SK-N-SH (cell line): Measurements from ENCODE around the gene LRP2BP. TPM values are rescaled to one million over a fixed set of nuclear protein-coding genes. Genes with fewer than 3 reads are reported as not detected.

Source experiments
- CTCF ChIA-PET: fragments of 300-600, 350-600 bp; formaldehyde crosslinking; extraction: SDS; loops from one replicate; lab custom pipeline; 2021; lab: Yijun Ruan, JAX
- POLR2A ChIA-PET: fragments of 350-600 bp; sonication (Branson Sonifier 250); formaldehyde crosslinking; extraction: SDS; loops from one replicate; lab custom pipeline; 2020; ENCODE audit warnings: antibody characterized with exemption, inconsistent platforms; lab: Yijun Ruan, JAX
- DNase-seq: peaks from one replicate; pipeline ENCODE4 v3.0.0; 2012
- H2AFZ ChIP-seq: fragments of 200-600 bp; sonication (generic); 2 replicates; pipeline ENCODE4 v1.8.1; 2016; ENCODE audit warnings: antibody characterized with exemption, mild to moderate bottlenecking, low read depth
- H3F3A ChIP-seq: fragments of 200-600 bp; sonication (generic); replicated peaks from 2 replicates; pipeline ENCODE3; 2016; ENCODE audit warnings: antibody characterized with exemption, mild to moderate bottlenecking; ENCODE audit not compliant: insufficient read depth
- H3K27ac ChIP-seq, 2 experiments: fragments of 200-500 bp in 1 of 2; fragments of 200-600 bp in 1 of 2; sonication (Bioruptor generic) in 1 of 2; sonication (generic), shearing (Covaris generic) in 1 of 2; 2 replicates each; pipeline versions ENCODE4 v1.5.1 to v1.6.1; 2014 to 2016; ENCODE audit warnings: low read depth in 2 of 2, inconsistent platforms in 1 of 2, low read length in 1 of 2, mild to moderate bottlenecking in 1 of 2, mixed read lengths in 1 of 2
- H3K27me3 ChIP-seq: fragments of 200-600 bp; sonication (generic), shearing (Covaris generic); 2 replicates; pipeline ENCODE4 v1.6.1; 2016; ENCODE audit warnings: mixed run types; ENCODE audit not compliant: insufficient read depth
- H3K36me3 ChIP-seq, 2 experiments: fragments of 200-500 bp in 1 of 2; fragments of 200-600 bp in 1 of 2; sonication (Bioruptor generic) in 1 of 2; sonication (generic) in 1 of 2; replicated peaks in 1 of 2; 2 replicates each; pipeline versions ENCODE3 to v1.5.1; 2014 to 2016; ENCODE audit warnings: low read length in 1 of 2, mild to moderate bottlenecking in 1 of 2; ENCODE audit not compliant: insufficient read depth in 2 of 2, control insufficient read depth in 1 of 2
- H3K4me1 ChIP-seq, 2 experiments: fragments of 200-500 bp in 1 of 2; fragments of 200-600 bp in 1 of 2; sonication (Bioruptor generic) in 1 of 2; sonication (generic), shearing (Covaris generic) in 1 of 2; 2 replicates each; pipeline versions ENCODE4 v1.5.1 to v1.6.1; 2014 to 2016; ENCODE audit warnings: low read depth in 1 of 2, low read length in 1 of 2, mixed run types in 1 of 2; ENCODE audit not compliant: insufficient read depth in 2 of 2, control insufficient read depth in 1 of 2
- H3K4me2 ChIP-seq: fragments of 200-600 bp; sonication (generic), shearing (Covaris generic); 2 replicates; pipeline ENCODE4 v1.6.1; 2017; ENCODE audit warnings: mixed run types
- H3K4me3 ChIP-seq, 2 experiments: fragments of 200-500 bp in 1 of 2; fragments of 200-600 bp in 1 of 2; sonication (Bioruptor generic) in 1 of 2; sonication (generic), shearing (Covaris generic) in 1 of 2; 2 replicates each; pipeline versions ENCODE4 v1.5.1 to v1.8.1; 2014 to 2016; ENCODE audit warnings: low read depth in 2 of 2, inconsistent platforms in 1 of 2, low read length in 1 of 2, mild to moderate bottlenecking in 1 of 2, mixed read lengths in 1 of 2, moderate library complexity in 1 of 2
- H3K79me2 ChIP-seq: fragments of 200-600 bp; sonication (generic); 2 replicates; pipeline ENCODE4 v1.8.1; 2017; ENCODE audit warnings: mild to moderate bottlenecking; ENCODE audit not compliant: insufficient read depth
- H3K9ac ChIP-seq: fragments of 200-600 bp; sonication (generic); 2 replicates; pipeline ENCODE4 v1.6.1; 2017; ENCODE audit warnings: mixed run types
- H3K9me2 ChIP-seq: fragments of 200-600 bp; sonication (generic); 2 replicates; pipeline ENCODE4 v1.6.1; 2017; ENCODE audit warnings: mixed run types
- H3K9me3 ChIP-seq: fragments of 200-600 bp; sonication (generic); 2 replicates; pipeline ENCODE4 v1.6.1; 2017; ENCODE audit warnings: mixed run types, mild to moderate bottlenecking, moderate library complexity
- H4K20me1 ChIP-seq: fragments of 200-600 bp; sonication (generic); 2 replicates; pipeline ENCODE4 v1.6.1; 2017; ENCODE audit warnings: mild to moderate bottlenecking, mixed run types; ENCODE audit not compliant: insufficient read depth
- ELF1 ChIP-seq: IDR thresholded peaks from 2 replicates; pipeline ENCODE4 v1.4.0; 2012
- EZH2phosphoT487 ChIP-seq: fragments of 200-600 bp; sonication (generic); IDR thresholded peaks from 2 replicates; pipeline ENCODE4 v1.6.1; 2017; ENCODE audit warnings: low read depth, mixed run types, mild to moderate bottlenecking, antibody characterized with exemption, moderate library complexity, borderline replicate concordance
- FOSL2 ChIP-seq: IDR thresholded peaks from 2 replicates; pipeline ENCODE4 v1.4.0; 2012; ENCODE audit warnings: low read depth, mild to moderate bottlenecking, moderate library complexity, borderline replicate concordance
- FOXJ3 ChIP-seq: sonication (generic); formaldehyde crosslinking; IDR thresholded peaks from 2 replicates; pipeline ENCODE4 v1.5.1; 2020; ENCODE audit warnings: mild to moderate bottlenecking, missing genetic modification reagents
- GABPA ChIP-seq: IDR thresholded peaks from 2 replicates; pipeline ENCODE4 v1.4.0; 2012; ENCODE audit warnings: low read depth, mild to moderate bottlenecking
- IRF3 ChIP-seq: fragments of 150-350 bp; IDR thresholded peaks from 2 replicates; pipeline ENCODE4 v1.6.1; 2016; ENCODE audit warnings: mild to moderate bottlenecking, low read depth, low read length
- NRF1 ChIP-seq: IDR thresholded peaks from 2 replicates; pipeline ENCODE4 v1.6.1; 2012; ENCODE audit warnings: low read depth, mild to moderate bottlenecking, low read length
- POLR2AphosphoS5 ChIP-seq: IDR thresholded peaks from 2 replicates; pipeline ENCODE4 v1.6.1; 2012; ENCODE audit warnings: low read depth, low read length
- RCOR1 ChIP-seq: fragments of 150-350 bp; IDR thresholded peaks from 2 replicates; pipeline ENCODE4 v1.6.1; 2017; ENCODE audit warnings: antibody characterized with exemption, low read length
- RFX5 ChIP-seq: IDR thresholded peaks from 2 replicates; pipeline ENCODE4 v1.6.1; 2012; ENCODE audit warnings: mild to moderate bottlenecking, improper control_type of control experiment, low read length
- SIN3A ChIP-seq: IDR thresholded peaks from 2 replicates; pipeline ENCODE4 v1.6.1; 2012; ENCODE audit warnings: low read depth, mild to moderate bottlenecking, low read length, moderate library complexity, borderline replicate concordance
- TCF12 ChIP-seq: IDR thresholded peaks from 2 replicates; pipeline ENCODE4 v1.4.0; 2012
- TEAD4 ChIP-seq: IDR thresholded peaks from 2 replicates; pipeline ENCODE4 v1.4.0; 2012; ENCODE audit warnings: mild to moderate bottlenecking, borderline replicate concordance; ENCODE audit not compliant: insufficient read depth
- USF2 ChIP-seq: fragments of 150-350 bp; IDR thresholded peaks from 2 replicates; pipeline ENCODE4 v1.6.1; 2017; ENCODE audit warnings: antibody characterized with exemption, low read length, low read depth, borderline replicate concordance
- YY1 ChIP-seq: IDR thresholded peaks from 2 replicates; pipeline ENCODE4 v1.4.0; 2012; ENCODE audit warnings: low read depth, mild to moderate bottlenecking
- ZBTB33 ChIP-seq: IDR thresholded peaks from 2 replicates; pipeline ENCODE4 v1.4.0; 2012; ENCODE audit warnings: low read depth, borderline replicate concordance
- WGBS: methylation state at CpG from one replicate; pipeline ENCODE4 v1.1.6; 2017; ENCODE audit warnings: low lambda C conversion rate; 5-methylcytosine and 5-hydroxymethylcytosine counted together
- polyA plus RNA-seq, 3 experiments: library from polyadenylated mRNA; depleted of rRNA; stranded (reverse); fragments of >200 nt; gene quantifications; 2 replicates each; pipeline ENCODE4 v1.2.3, GENCODE V29; 2012
- TF ChIP-seq, protein P1 (sequence below): IDR thresholded peaks from 2 replicates; pipeline ENCODE4 v1.6.1; 2012; ENCODE audit warnings: mild to moderate bottlenecking, low read depth, low read length, moderate library complexity
- TF ChIP-seq, protein P2 (sequence below): fragments of 200-600 bp; sonication (generic); IDR thresholded peaks from 2 replicates; pipeline ENCODE4 v1.6.1; 2017; ENCODE audit warnings: antibody characterized with exemption, mild to moderate bottlenecking, moderate library complexity
- TF ChIP-seq, protein P3 (sequence below): IDR thresholded peaks from 2 replicates; pipeline ENCODE4; 2012

The LRP2BP gene
- polyA plus RNA-seq, 1 of the 3 experiments (the other 2 are of a cell fraction) = 0.30 TPM

GRCh38 chr4:185334326-185334725 is 61.4 kb downstream of the LRP2BP start:
- Histone ChIP-seq H3K4me3 (no peak overlapping the region), H3K9me3 (no peaks in the 10 kb centered on the region), H3K79me2 (peaks cover 14% of the 10 kb centered on the region; the same call in 1 of the 2 replicates), H3F3A (peaks cover 22% of the 10 kb centered on the region), H3K4me1 (peaks cover 0 to 2% of the 10 kb centered on the region in 2 experiments; a peak in 1 of 4 replicates), H3K27me3 (no peaks in the 10 kb centered on the region), H3K9me2 (no peaks in the 10 kb centered on the region), H2AFZ (no peak overlapping the region), H3K4me2 (no peak overlapping the region), H3K27ac (no peak overlapping the region), H3K9ac (no peak overlapping the region), H4K20me1 (no peaks in the 10 kb centered on the region), H3K36me3 (peaks cover 3 to 40% of the 10 kb centered on the region in 2 experiments)
- ChIA-PET CTCF (interaction anchor here (0.6 kb wide), 1 partner anchor 50 kb away, joined by 3 read pairs; no protein-coding TSS in a partner anchor), POLR2A (no interaction called here)
- TF ChIP-seq RCOR1 = no peak
- no peak for TF ChIP-seq YY1
- TF ChIP-seq, protein P1, sequence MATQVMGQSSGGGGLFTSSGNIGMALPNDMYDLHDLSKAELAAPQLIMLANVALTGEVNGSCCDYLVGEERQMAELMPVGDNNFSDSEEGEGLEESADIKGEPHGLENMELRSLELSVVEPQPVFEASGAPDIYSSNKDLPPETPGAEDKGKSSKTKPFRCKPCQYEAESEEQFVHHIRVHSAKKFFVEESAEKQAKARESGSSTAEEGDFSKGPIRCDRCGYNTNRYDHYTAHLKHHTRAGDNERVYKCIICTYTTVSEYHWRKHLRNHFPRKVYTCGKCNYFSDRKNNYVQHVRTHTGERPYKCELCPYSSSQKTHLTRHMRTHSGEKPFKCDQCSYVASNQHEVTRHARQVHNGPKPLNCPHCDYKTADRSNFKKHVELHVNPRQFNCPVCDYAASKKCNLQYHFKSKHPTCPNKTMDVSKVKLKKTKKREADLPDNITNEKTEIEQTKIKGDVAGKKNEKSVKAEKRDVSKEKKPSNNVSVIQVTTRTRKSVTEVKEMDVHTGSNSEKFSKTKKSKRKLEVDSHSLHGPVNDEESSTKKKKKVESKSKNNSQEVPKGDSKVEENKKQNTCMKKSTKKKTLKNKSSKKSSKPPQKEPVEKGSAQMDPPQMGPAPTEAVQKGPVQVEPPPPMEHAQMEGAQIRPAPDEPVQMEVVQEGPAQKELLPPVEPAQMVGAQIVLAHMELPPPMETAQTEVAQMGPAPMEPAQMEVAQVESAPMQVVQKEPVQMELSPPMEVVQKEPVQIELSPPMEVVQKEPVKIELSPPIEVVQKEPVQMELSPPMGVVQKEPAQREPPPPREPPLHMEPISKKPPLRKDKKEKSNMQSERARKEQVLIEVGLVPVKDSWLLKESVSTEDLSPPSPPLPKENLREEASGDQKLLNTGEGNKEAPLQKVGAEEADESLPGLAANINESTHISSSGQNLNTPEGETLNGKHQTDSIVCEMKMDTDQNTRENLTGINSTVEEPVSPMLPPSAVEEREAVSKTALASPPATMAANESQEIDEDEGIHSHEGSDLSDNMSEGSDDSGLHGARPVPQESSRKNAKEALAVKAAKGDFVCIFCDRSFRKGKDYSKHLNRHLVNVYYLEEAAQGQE = no peak
- no peak for TF ChIP-seq IRF3
- TF ChIP-seq, protein P2, sequence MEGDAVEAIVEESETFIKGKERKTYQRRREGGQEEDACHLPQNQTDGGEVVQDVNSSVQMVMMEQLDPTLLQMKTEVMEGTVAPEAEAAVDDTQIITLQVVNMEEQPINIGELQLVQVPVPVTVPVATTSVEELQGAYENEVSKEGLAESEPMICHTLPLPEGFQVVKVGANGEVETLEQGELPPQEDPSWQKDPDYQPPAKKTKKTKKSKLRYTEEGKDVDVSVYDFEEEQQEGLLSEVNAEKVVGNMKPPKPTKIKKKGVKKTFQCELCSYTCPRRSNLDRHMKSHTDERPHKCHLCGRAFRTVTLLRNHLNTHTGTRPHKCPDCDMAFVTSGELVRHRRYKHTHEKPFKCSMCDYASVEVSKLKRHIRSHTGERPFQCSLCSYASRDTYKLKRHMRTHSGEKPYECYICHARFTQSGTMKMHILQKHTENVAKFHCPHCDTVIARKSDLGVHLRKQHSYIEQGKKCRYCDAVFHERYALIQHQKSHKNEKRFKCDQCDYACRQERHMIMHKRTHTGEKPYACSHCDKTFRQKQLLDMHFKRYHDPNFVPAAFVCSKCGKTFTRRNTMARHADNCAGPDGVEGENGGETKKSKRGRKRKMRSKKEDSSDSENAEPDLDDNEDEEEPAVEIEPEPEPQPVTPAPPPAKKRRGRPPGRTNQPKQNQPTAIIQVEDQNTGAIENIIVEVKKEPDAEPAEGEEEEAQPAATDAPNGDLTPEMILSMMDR = no peak
- TF ChIP-seq FOXJ3 (CRISPR knock-in tag) = no peak
- TF ChIP-seq EZH2phosphoT487 = no peak
- no peak for TF ChIP-seq SIN3A
- no peak for TF ChIP-seq TEAD4
- TF ChIP-seq USF2 = no peak
- TF ChIP-seq RFX5 = no peak
- no peak for TF ChIP-seq TCF12
- TF ChIP-seq ZBTB33 = no peak
- no peak for TF ChIP-seq POLR2AphosphoS5
- TF ChIP-seq GABPA = no peak
- TF ChIP-seq, protein P3, sequence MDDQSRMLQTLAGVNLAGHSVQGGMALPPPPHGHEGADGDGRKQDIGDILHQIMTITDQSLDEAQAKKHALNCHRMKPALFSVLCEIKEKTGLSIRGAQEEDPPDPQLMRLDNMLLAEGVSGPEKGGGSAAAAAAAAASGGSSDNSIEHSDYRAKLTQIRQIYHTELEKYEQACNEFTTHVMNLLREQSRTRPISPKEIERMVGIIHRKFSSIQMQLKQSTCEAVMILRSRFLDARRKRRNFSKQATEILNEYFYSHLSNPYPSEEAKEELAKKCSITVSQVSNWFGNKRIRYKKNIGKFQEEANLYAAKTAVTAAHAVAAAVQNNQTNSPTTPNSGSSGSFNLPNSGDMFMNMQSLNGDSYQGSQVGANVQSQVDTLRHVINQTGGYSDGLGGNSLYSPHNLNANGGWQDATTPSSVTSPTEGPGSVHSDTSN = no peak
- no peak for TF ChIP-seq ELF1
- no peak for TF ChIP-seq NRF1
- TF ChIP-seq FOSL2 = no peak
- 100% methylated on average over 4 of the region's 4 CpGs for WGBS
- DNase-seq = no peak
